ENCODE results near the gene USH2A. TPM values are rescaled to one million over a fixed set of nuclear protein-coding genes. Genes with fewer than 3 reads are reported as not detected.

USH2A gene
- polyA plus RNA-seq, 3 donors = not detected

- H3K4me1 ChIP-seq (ENCODE audit: control insufficient read depth in 1 of 2, insufficient read depth in 2 of 2, low read length in 2 of 2) = no peaks in the 10 kb centered on the region
- 80% methylated on average over 1 of the region's 3 CpGs for WGBS (ENCODE audit: insufficient coverage)
- no peaks in the 10 kb centered on the region for H3K9me3 ChIP-seq (replicated peaks in 1 of 2; ENCODE audit: control insufficient read depth in 1 of 2, insufficient read depth in 1 of 2, low read length in 2 of 2)
- no peak overlapping the region for H3K27ac ChIP-seq (ENCODE audit: low read depth in 1 of 2, low read length in 2 of 2)
- TF ChIP-seq CTCF (IDR thresholded peaks at IDR 0.05) = no peak
- no peak overlapping the region for H2AFZ ChIP-seq (ENCODE audit: insufficient read depth, low read depth, low read length, poor library complexity, severe bottlenecking)
- Mint-ChIP-seq H3K27me3 (ENCODE audit: low read depth in 3 of 3) (peaks cover 0 to 3% (median 1%) of the 10 kb centered on the region in 3 donors), H3K36me3 (no peaks in the 10 kb centered on the region), H3K4me3 (no peak overlapping the region), H3K27ac (no peak overlapping the region), H3K4me1 (no peaks in the 10 kb centered on the region), H3K9me3 (peaks cover 1 to 7% (median 5%) of the 10 kb centered on the region in 7 donors)
- no peaks in the 10 kb centered on the region for H4K20me1 ChIP-seq (ENCODE audit: insufficient read depth, low read length)
- DNase-seq = no peak
- no peaks in the 10 kb centered on the region for H3K27me3 ChIP-seq (ENCODE audit: control insufficient read depth in 2 of 2, insufficient read depth in 2 of 2, low read length in 2 of 2)
- no peak overlapping the region for H3K4me2 ChIP-seq (replicated peaks; ENCODE audit: extremely low read depth, low read length, poor library complexity, severe bottlenecking)
- H3K9ac ChIP-seq (ENCODE audit: insufficient read depth, low read length, poor library complexity, severe bottlenecking) = no peak overlapping the region
- intact Hi-C loops (cut with micrococcal nuclease) = no loop called here
- no peak overlapping the region for H3K4me3 ChIP-seq (replicated peaks in 1 of 3; ENCODE audit: low read depth in 2 of 3, low read length in 3 of 3)
- no peaks in the 10 kb centered on the region for H3K36me3 ChIP-seq (replicated peaks in 1 of 2; ENCODE audit: control insufficient read depth in 1 of 2, insufficient read depth in 2 of 2, low read length in 2 of 2)
- H3K79me2 ChIP-seq (ENCODE audit: insufficient read depth, low read length) = no peaks in the 10 kb centered on the region
These were observed 791.8 kb downstream of the USH2A start for GRCh38 chr1:215631489-215631888.

- peaks cover 0 to 3% (median 1%) of the 10 kb centered on the region in 3 donors for H3K27me3 Mint-ChIP-seq (ENCODE audit: low read depth in 3 of 3)
- no peak overlapping the region for H3K4me3 ChIP-seq (replicated peaks in 1 of 3; ENCODE audit: low read depth in 2 of 3, low read length in 3 of 3)
- H2AFZ ChIP-seq (ENCODE audit: insufficient read depth, low read depth, low read length, poor library complexity, severe bottlenecking) = no peak overlapping the region
- no peaks in the 10 kb centered on the region for H3K9me3 ChIP-seq (replicated peaks in 1 of 2; ENCODE audit: control insufficient read depth in 1 of 2, insufficient read depth in 1 of 2, low read length in 2 of 2)
- H3K4me3 Mint-ChIP-seq = no peak overlapping the region
- H3K27ac ChIP-seq (ENCODE audit: low read depth in 1 of 2, low read length in 2 of 2) = no peak overlapping the region
- no peaks in the 10 kb centered on the region for H3K4me1 ChIP-seq (ENCODE audit: control insufficient read depth in 1 of 2, insufficient read depth in 2 of 2, low read length in 2 of 2)
- 88% methylated on average over 1 of the region's 1 CpG for WGBS (ENCODE audit: insufficient coverage)
- H3K4me2 ChIP-seq (replicated peaks; ENCODE audit: extremely low read depth, low read length, poor library complexity, severe bottlenecking) = no peak overlapping the region
- no peaks in the 10 kb centered on the region for H3K79me2 ChIP-seq (ENCODE audit: insufficient read depth, low read length)
- H3K27me3 ChIP-seq (ENCODE audit: control insufficient read depth in 2 of 2, insufficient read depth in 2 of 2, low read length in 2 of 2) = no peaks in the 10 kb centered on the region
- H3K9ac ChIP-seq (ENCODE audit: insufficient read depth, low read length, poor library complexity, severe bottlenecking) = no peak overlapping the region
- no peak overlapping the region for H3K27ac Mint-ChIP-seq
- H3K4me1 Mint-ChIP-seq = no peaks in the 10 kb centered on the region
- intact Hi-C loops (cut with micrococcal nuclease) = no loop called here
- peaks cover 1 to 7% (median 5%) of the 10 kb centered on the region in 7 donors for H3K9me3 Mint-ChIP-seq
- H3K36me3 ChIP-seq (replicated peaks in 1 of 2; ENCODE audit: control insufficient read depth in 1 of 2, insufficient read depth in 2 of 2, low read length in 2 of 2) = no peaks in the 10 kb centered on the region
- no peak for TF ChIP-seq CTCF (IDR thresholded peaks at IDR 0.05)
- H3K36me3 Mint-ChIP-seq = no peaks in the 10 kb centered on the region
- DNase-seq = no peak
- no peaks in the 10 kb centered on the region for H4K20me1 ChIP-seq (ENCODE audit: insufficient read depth, low read length)
These were observed 792.2 kb downstream of the USH2A start for GRCh38 chr1:215631040-215631439.
